Measurements from ENCODE around the gene TRAPPC2B. TPM values are rescaled to one million over a fixed set of nuclear protein-coding genes. Genes with fewer than 3 reads are reported as not detected.

TRAPPC2B gene
- total and polyA plus RNA-seq, 9 donors = 9.1 to 25.1 (median 11.6) TPM

GRCh38 chr19:57380923-57381322 lies 17.6 kb downstream of the TRAPPC2B start:
- no peak for TF ChIP-seq EP300 (IDR thresholded peaks at IDR 0.05)
- TF ChIP-seq CTCF (IDR thresholded peaks at IDR 0.05) = no peak
- TF ChIP-seq POLR2A (IDR thresholded peaks at IDR 0.05) = no peak
- Histone ChIP-seq H3K4me1 (ENCODE audit: insufficient read depth) (no peaks in the 10 kb centered on the region), H3K9me3 (peaks cover 0 to 24% of the 10 kb centered on the region in 2 donors), H3K36me3 (no peaks in the 10 kb centered on the region), H3K4me3 (no peak overlapping the region), H3K27me3 (no peaks in the 10 kb centered on the region), H3K27ac (no peak overlapping the region)
- no peak for DNase-seq
- intact Hi-C loops (cut with DNase I) = no loop called here

GRCh38 chr19:57382806-57383488 lies 19.6 kb downstream of the TRAPPC2B start:
- H3K36me3 ChIP-seq = no peaks in the 10 kb centered on the region
- intact Hi-C loops (cut with DNase I) = no loop called here
- no peak overlapping the region for H3K4me3 ChIP-seq
- no peaks in the 10 kb centered on the region for H3K4me1 ChIP-seq (ENCODE audit: insufficient read depth)
- H3K27me3 ChIP-seq = no peaks in the 10 kb centered on the region
- no peak overlapping the region for H3K27ac ChIP-seq
- DNase-seq = no peak
- TF ChIP-seq CTCF (IDR thresholded peaks at IDR 0.05) = no peak
- no peak for TF ChIP-seq EP300 (IDR thresholded peaks at IDR 0.05)
- TF ChIP-seq POLR2A (IDR thresholded peaks at IDR 0.05) = no peak
- H3K9me3 ChIP-seq = peaks cover 0 to 9% of the 10 kb centered on the region in 2 donors
- WGBS, 3 donors = 82 to 88% (median 84%) methylated on average over 7 of the region's 7 CpGs

GRCh38 chr19:57389194-57389729 lies 25.9 kb downstream of the TRAPPC2B start:
- intact Hi-C loops (cut with DNase I) = no loop called here
- H3K27ac ChIP-seq = peak overlapping the region; percentile 83 to 95
- peak overlapping the region; percentile 49 for H3K4me3 ChIP-seq
- H3K4me1 ChIP-seq (ENCODE audit: insufficient read depth) = peaks cover 5% of the 10 kb centered on the region
- WGBS, 3 donors = 48 to 56% (median 51%) methylated on average over 11 of the region's 11 CpGs
- no peaks in the 10 kb centered on the region for H3K36me3 ChIP-seq
- no peaks in the 10 kb centered on the region for H3K27me3 ChIP-seq
- no peak for TF ChIP-seq POLR2A (IDR thresholded peaks at IDR 0.05)
- no peak for TF ChIP-seq CTCF (IDR thresholded peaks at IDR 0.05)
- no peak for TF ChIP-seq EP300 (IDR thresholded peaks at IDR 0.05)
- H3K9me3 ChIP-seq = peaks cover 3 to 10% of the 10 kb centered on the region in 2 donors
- no peak for DNase-seq

DNA sequence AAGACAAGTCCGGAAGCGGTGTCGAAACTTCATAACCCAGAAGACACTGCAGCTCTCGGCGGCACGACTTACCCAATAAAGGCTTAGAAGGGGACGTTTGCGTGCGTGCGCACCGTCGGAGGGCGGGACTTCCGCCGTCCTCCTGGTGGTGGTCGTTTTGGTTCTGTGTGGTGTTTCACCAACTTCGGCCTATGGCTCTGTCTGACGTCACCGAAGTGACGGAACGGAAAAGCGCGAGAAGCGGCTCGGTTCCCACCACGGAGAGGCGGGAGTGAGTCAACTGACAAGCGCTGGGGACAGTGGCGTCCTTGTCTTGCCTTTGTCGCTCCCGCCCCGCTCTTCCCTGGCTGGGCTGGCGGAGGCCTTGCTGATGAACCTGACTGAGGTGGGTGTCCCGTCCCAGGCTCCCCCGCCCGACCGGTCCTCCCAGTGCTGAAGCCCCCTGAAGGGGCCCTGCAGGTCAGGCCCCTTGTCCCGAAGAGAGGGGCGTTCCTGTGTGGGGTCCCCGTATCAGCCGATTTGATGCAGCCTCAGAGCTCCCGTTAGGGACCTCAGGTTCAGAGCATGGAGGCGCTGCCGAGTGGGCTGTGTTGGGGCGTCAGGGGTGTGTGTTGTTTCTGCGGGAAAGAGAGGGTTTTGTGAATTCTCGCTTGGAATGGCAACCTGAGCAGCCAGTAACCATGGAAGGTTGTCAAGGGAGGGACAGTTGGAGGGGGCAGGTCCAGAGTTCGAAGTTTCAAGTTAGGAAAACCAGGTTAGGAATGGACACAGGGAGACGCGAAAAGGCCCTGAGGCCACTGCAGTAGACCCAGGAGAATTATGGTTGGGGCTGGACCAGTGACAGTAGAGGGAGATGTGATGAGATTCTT lies 26.6 kb downstream of the TRAPPC2B start, which contains the start of gene ZNF548:
Gene ZNF548 (plus strand): TSS at position 125 of the 869 bp plus-strand sequence. CDS start 246 bp downstream, at position 371.
- WGBS, 3 donors = 1% methylated on average over 41 to 50 of the region's 50 CpGs
- intact Hi-C loops (cut with DNase I) = no loop called here

More for the DNA sequence above, 26.6 kb downstream of the TRAPPC2B start, which contains the start of gene ZNF548:
- Histone ChIP-seq H3K36me3 (no peaks in the 10 kb centered on the region), H3K4me1 (ENCODE audit: insufficient read depth) (peaks cover 5% of the 10 kb centered on the region), H3K4me3 (peak within 1 kb of the TSS; percentile 49), H3K27me3 (no peaks in the 10 kb centered on the region), H3K27ac (peak within 1 kb of the TSS; percentile 83 to 95), H3K9me3 (peaks cover 3 to 15% of the 10 kb centered on the region in 2 donors)
- peak; percentile 93 to 97 (median 96) for DNase-seq
- peak; percentile 38 for TF ChIP-seq EP300 (IDR thresholded peaks at IDR 0.05)
- TF ChIP-seq CTCF (IDR thresholded peaks at IDR 0.05) = peak in 2 of 3 donors; percentile 54 to 64
- peak; percentile 66 for TF ChIP-seq POLR2A (IDR thresholded peaks at IDR 0.05)
